Stimulated activated CD4-positive, alpha-beta T cell treated with anti-CD3 and anti-CD28 coated beads, Interleukin-12 subunit alpha, Interleukin-12 subunit beta, amount 100 ng/mL, for 4 hours (primary cell): ENCODE measurements around the gene PIGH.
"Not testable (repeated sequence)": the region's sequence is repeated elsewhere in the genome, so short reads cannot be mapped to it uniquely, and the experiment has no call there.

Experiments
- DNase-seq: peaks from one replicate; pipeline ENCODE4 v3.0.0-alpha.2; 2020

PIGH gene

GRCh38 chr14:67607646-67608045 lies 7.6 kb upstream of the PIGH start:
- no peak for DNase-seq

DNA sequence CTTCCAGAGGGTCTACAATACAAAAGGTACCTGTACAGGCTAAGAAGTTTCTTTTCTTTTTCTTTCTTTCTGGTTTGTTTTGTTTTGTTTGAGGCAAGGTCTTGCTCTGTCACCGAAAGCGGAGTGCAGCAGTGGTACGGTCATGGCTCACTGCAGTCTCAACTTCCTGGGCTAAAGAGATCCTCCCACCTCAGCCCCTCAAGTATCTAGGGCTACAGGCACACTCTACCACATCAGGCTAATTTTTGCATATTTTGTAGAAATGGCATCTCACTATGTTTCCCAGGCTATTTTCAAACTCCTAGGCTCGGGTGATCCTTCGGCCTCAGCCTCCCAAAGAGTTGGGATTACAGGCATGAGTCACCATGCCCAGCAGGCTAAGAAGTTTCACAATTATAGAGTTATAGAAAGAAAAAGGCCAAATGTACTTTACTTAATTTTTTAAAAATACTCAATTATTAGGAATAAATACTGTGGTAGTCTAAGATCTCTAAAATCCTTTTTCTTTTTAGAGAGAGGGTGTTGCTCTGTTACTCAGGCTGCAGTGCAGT lies 3.0 kb upstream of the PIGH start:
- DNase-seq, result no peak

- DNase-seq, result no peak
Observed at GRCh38 chr14:67602076-67602475, 2.0 kb upstream of the PIGH start.

DNA sequence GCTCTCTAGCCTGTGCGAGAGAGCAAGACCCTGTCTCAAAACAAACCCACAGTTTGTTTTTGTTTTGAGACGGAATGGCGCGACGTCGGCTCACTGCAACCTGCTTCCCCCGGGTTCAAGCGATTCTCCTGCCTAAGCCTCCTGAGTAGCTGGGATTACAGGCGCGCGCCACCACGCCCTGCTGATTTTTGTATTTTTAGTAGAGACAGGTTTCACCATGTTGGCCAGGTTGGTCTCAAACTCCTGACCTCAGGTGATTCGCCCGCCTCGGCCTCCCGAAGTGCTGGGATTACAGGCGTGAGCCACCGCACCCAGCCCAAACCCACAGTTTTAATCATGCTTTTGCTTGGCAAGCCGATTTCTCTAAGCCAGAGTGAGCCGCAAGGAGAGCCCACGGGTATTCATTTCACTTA lies 500 bp upstream of the PIGH start:
- not testable (repeated sequence) for DNase-seq

- DNase-seq, result no peak
Observed at GRCh38 chr14:67595392-67595791, 4.7 kb downstream of the PIGH start.

- not testable (repeated sequence) for DNase-seq
Observed at GRCh38 chr14:67593650-67594049, 6.4 kb downstream of the PIGH start.

GRCh38 chr14:67589204-67589770 lies 10.8 kb downstream of the PIGH start:
- DNase-seq, result no peak

DNA sequence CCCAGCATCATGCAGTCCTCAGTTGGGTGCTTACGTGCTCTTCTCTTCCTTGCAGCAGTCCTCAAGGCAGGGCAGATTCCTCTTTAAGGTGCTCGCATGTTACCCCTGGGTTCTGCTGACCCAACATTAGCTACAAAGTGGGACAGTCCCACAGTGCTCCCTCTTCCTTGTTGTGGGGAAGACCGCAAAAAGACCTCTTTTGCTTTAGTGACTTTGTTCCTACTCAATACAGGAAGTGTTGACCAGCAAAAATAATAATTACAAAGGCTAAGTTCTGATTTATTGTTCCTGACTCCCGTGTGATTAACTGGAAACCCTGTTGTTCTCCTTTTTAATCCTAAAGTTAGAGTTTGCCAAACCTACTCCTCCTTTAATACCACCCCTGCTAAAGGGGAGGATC lies 13.7 kb downstream of the PIGH start:
- no peak for DNase-seq

DNA sequence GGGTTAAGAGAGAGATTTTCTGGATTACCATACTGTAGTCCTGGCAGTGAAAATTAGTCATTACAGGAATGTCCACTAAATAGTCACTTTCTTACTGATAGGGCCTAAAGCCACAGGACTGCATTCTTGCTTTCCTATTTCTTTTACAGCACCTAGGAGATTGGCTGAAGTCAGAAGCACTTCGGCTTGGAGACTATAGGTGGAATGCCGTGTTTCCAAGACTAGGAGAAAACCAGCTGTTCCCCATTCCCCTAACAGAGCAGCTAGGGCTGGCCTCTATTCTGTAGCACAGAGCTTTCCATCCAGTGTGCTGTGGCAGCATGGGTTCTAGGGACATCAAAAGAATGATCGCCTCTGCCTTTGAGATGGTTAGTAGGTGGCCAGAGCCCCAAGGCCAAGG lies 15.1 kb downstream of the PIGH start:
- DNase-seq, result no peak

DNA sequence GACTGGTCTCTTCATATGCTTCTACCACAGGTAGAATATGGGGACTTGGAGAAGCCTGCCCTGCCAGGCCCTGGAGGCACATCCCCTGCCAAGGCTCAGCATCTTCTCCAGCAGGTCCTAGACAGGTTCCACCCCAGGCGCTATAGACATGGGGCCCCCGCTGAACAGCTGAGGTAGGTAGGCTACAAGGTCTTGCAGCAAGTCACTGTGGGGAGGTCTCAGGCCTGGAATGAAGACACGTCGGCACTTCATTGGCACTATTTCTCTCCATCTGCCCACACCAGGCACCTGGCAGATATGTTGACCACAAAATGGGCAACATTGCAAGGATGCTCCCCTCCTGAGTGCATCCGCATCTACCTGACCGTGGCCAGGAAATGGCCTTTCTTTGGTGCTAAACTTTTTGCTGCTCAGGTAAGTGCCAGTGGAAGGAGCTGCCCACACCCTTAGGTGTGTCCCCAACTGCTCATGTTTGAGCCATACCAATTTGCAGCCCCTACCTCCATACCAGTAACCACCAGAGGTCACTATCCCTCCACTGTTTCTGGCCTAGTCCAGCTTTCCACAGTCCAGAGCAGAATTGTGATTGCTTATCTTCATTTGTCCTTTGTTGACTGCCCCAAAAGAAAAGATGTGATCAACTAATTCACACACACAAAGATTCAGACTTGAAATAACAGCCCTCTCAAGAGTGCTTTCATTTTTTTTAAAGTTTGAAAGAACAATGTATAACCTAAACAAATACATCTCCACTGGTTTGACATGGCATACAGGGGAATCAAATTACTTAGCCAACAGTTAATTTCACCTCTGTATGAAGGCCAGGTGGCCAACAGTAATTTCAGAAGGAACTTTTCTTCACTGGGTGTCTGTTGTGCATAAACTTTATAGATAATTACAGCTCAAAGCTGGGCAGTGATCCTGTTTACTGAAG lies 16.1 kb downstream of the PIGH start:
- no peak for DNase-seq

DNA sequence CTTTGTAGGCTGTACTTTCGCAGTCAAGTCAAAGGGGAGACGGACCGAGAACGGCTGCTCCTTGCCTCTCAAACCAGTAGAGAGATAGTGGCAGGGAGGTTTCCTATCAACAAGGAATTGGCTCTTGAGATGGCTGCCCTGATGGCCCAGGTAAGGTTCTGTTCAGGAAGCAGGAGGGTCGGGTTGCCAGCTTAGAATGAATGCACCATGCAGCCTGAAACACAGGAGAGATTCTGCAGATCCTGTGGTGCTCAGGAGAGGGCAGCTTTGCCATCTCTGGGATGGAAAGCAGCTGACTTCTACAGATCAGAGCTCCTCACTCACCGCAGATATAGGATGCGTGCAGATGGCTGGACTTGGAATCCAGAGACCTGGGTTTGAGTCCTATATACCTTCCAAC lies 18.0 kb downstream of the PIGH start:
- no peak for DNase-seq

GRCh38 chr14:67581643-67582042 lies 18.4 kb downstream of the PIGH start:
- DNase-seq, result no peak

DNA sequence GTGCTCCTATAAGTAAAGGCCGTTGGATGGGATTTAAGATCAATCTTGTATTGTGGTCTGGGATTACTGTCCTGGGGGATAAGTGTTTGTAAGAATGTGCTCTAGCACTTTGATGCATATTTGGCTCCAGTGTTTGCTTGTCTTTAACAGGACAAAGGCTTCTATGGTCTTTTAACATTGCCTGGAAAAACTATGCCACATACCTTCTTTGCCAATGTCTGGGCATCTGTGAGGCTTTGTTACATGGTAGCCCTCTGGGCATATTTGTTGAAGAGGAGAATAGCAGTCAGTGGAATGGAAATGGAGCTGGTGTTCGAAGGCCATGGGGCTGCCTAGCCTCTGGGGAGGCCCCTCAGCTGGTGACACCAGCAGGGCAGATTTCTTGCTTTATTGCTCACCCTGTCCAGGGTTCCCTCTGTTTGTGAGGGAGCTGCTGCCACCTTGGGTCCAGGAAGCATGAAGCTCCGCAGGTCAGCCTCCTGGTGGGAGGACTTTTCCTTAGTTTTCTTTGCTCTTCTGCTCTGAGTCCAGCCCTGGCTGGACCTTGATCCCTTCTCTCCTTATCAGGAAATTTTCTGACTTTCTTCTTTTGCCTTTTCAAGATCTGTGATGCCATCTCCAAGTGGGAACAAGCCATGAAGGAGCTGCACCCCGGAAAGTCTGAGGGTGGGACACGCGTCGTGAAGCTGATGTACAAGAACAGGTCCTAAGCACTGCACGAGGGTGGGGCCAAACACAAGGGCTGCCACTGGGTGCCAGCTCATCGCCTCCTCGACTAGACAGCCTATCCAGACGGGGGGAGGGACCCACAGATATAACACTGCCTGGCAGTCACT lies 19.5 kb downstream of the PIGH start:
- no peak for DNase-seq

- no peak for DNase-seq
Observed at GRCh38 chr14:67579636-67580035, 20.4 kb downstream of the PIGH start.

- DNase-seq, result no peak
Observed at GRCh38 chr14:67579040-67579439, 21.0 kb downstream of the PIGH start.

GRCh38 chr14:67577909-67578749 lies 21.9 kb downstream of the PIGH start:
- DNase-seq, result no peak

GRCh38 chr14:67577181-67577808 lies 22.8 kb downstream of the PIGH start:
- no peak for DNase-seq

DNA sequence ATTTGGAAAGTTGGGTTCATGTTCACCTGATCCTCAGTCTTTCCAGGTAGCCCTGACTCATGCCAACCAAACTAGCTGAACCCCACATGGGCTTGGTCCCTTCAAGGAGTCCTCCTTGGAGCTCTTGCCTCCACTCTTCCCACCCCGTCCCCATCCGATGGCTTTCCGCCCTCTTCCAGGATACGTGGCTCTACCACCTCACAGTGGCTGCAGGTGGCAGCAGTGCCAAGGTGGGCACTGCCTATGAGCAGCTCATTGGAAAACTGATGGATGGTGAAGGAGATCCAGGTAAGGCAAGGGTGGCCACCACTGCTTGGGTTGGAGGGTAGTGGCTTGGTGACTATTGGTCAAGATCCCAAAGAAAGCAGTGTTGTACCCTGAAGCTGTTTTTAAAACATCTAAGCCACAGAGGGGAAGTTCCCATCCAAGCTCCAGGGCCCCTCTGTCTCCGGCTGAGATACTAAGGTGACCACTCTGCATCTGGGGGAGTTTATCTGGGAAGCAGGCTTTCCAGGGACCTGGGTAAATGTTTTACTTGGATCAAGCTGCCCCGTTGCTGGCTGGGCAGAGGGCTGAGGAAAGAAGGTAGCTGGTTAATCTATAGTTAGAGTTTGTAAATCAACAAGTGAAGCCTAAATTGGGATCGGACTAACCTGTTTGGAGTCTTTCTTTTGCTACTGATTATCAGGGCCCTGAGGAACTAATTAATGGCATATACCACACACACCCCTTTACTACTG lies 23.7 kb downstream of the PIGH start:
- DNase-seq, result no peak

- DNase-seq, result no peak
Observed at GRCh38 chr14:67575684-67576083, 24.4 kb downstream of the PIGH start.

- DNase-seq, result no peak
Observed at GRCh38 chr14:67574806-67575205, 25.3 kb downstream of the PIGH start.

- no peak for DNase-seq
Observed at GRCh38 chr14:67574156-67574555, 25.9 kb downstream of the PIGH start.
